ENCODE measurements around the gene NETO1. TPM values are rescaled to one million over a fixed set of nuclear protein-coding genes. Genes with fewer than 3 reads are reported as not detected.

The NETO1 gene
- total and polyA plus RNA-seq, 2 of the 4 experiments (the other 2 are of a cell fraction), result 0.29 to 0.36 TPM

GRCh38 chr18:72752220-72752619, 115.6 kb downstream of the NETO1 start:
- intact Hi-C loops (cut with micrococcal nuclease), result no loop called here
- Histone ChIP-seq H3K4me3 (ENCODE audit: insufficient read depth, low read depth, low read length) (no peak overlapping the region), H3K9ac (ENCODE audit: low read depth, low read length) (no peak overlapping the region), H3K79me1 (ENCODE audit: low read depth in 1 of 2, low read length in 2 of 2) (no peaks in the 10 kb centered on the region), H4K8ac (ENCODE audit: low read depth in 2 of 2, low read length in 2 of 2) (no peak overlapping the region), H3K56ac (ENCODE audit: extremely low read depth, insufficient read depth, low read length) (no peak overlapping the region), H4K5ac (ENCODE audit: low read depth, low read length) (no peak overlapping the region), H2BK120ac (ENCODE audit: low read depth, low read length) (no peak overlapping the region), H2BK20ac (ENCODE audit: low read depth, low read length) (no peak overlapping the region), H2AFZ (replicated peaks; ENCODE audit: low read length, poor library complexity) (no peak overlapping the region), H4K91ac (ENCODE audit: insufficient read depth, low read depth, low read length) (no peak overlapping the region), H3K9me3 (ENCODE audit: control insufficient read depth, insufficient read depth, low read length) (no peaks in the 10 kb centered on the region), H2AK5ac (ENCODE audit: low read depth, low read length) (no peak overlapping the region), H3K18ac (ENCODE audit: low read depth, low read length) (no peak overlapping the region), H3K9me1 (ENCODE audit: insufficient read depth, low read length) (no peaks in the 10 kb centered on the region), H2BK15ac (ENCODE audit: low read depth, low read length) (no peak overlapping the region), H3K27me3 (ENCODE audit: control insufficient read depth, insufficient read depth, low read length) (no peaks in the 10 kb centered on the region; the same call in 1 of the 2 replicates), H3K4me2 (ENCODE audit: low read depth, low read length) (no peak overlapping the region), H3K4ac (ENCODE audit: low read depth, low read length) (no peak overlapping the region), H3K4me1 (ENCODE audit: control insufficient read depth, insufficient read depth, low read length) (no peaks in the 10 kb centered on the region), H2AK9ac (replicated peaks; ENCODE audit: low read depth, low read length, poor library complexity) (no peak overlapping the region), H3K14ac (replicated peaks; ENCODE audit: low read depth, low read length) (no peak overlapping the region), H3K27ac (ENCODE audit: insufficient read depth, low read length) (no peak overlapping the region), H3K23ac (ENCODE audit: low read depth, low read length) (no peak overlapping the region), H4K20me1 (ENCODE audit: insufficient read depth, low read length) (no peaks in the 10 kb centered on the region), H2BK5ac (ENCODE audit: low read depth, low read length, poor library complexity, severe bottlenecking) (no peak overlapping the region), H3K36me3 (ENCODE audit: control insufficient read depth, insufficient read depth, low read length) (no peaks in the 10 kb centered on the region)
- no peak for ATAC-seq (ENCODE audit: low read depth)
- ChIA-PET POLR2A (ENCODE audit: unreplicated experiment) (no interaction called here), CTCF (no interaction called here)
- TF ChIP-seq RAD21 (IDR thresholded peaks at IDR 0.05; ENCODE audit: low read length) (no peak), CEBPB (IDR thresholded peaks at IDR 0.05; ENCODE audit: low read depth, low read length) (no peak), POLR2A (IDR thresholded peaks at IDR 0.05; ENCODE audit: low read depth, low read length) (no peak), RFX5 (IDR thresholded peaks at IDR 0.05; ENCODE audit: low read depth, low read length) (no peak), FOS (IDR thresholded peaks at IDR 0.05; ENCODE audit: low read depth, low read length) (no peak), CTCF (conservative IDR thresholded peaks at IDR 0.05; ENCODE audit: low read depth, low read length) (no peak), BHLHE40 (IDR thresholded peaks at IDR 0.05; ENCODE audit: low read depth, low read length) (no peak), MXI1 (IDR thresholded peaks at IDR 0.05; ENCODE audit: borderline replicate concordance, low read depth, low read length) (no peak)
- DNase-seq, result no peak
- BruUV-seq (replicated peaks), result no TSS peak
- in situ Hi-C loops (cut with MboI; ENCODE audit: low sequenced_read_pairs), result loop anchor here (25.0 kb wide), 1 partner anchor 1085 kb away; no protein-coding TSS in a partner anchor
- WGBS, 2 experiments (ENCODE audit: extremely low coverage in 2 of 2, insufficient read length in 1 of 2), result no CpG with 5 or more reads among the region's 4 CpGs
- dilution Hi-C loops (cut with HindIII; ENCODE audit: low sequenced_read_pairs, unreplicated experiment), result no loop called here
